HEK293T (cell line): ENCODE results near the gene ACTN4.

Source experiments
- CTBP1 ChIP-seq: fragments of 450-650 bp; IDR thresholded peaks from 2 replicates; pipeline ENCODE4 v1.6.1; 2016; ENCODE audit warnings: borderline replicate concordance
- FOXK2 ChIP-seq: fragments of 450-650 bp; IDR thresholded peaks from 2 replicates; pipeline ENCODE4 v1.6.1; 2016; ENCODE audit warnings: mild to moderate bottlenecking
- L3MBTL2 ChIP-seq: fragments of 450-650 bp; conservative IDR thresholded peaks from 2 replicates; pipeline ENCODE4 v1.6.1; 2016; ENCODE audit warnings: mild to moderate bottlenecking
- NFRKB ChIP-seq: fragments of 450-650 bp; IDR thresholded peaks from 2 replicates; pipeline ENCODE4 v1.6.1; 2016; ENCODE audit warnings: mild to moderate bottlenecking, moderate library complexity
- SP1 ChIP-seq: fragments of 450-650 bp; IDR thresholded peaks from 2 replicates; pipeline ENCODE4 v1.6.1; 2017

GRCh38 chr19:38670921-38671398 lies 23.5 kb downstream of the ACTN4 start:
- TF ChIP-seq NFRKB (no peak), FOXK2 (no peak), CTBP1 (no peak), SP1 (no peak), L3MBTL2 (no peak)
